Stimulated activated CD4-positive, alpha-beta T cell treated with anti-CD3 and anti-CD28 coated beads, TNF-alpha, amount 100 ng/mL, for 1 hour (primary cell): ENCODE results near the gene DCAF5.
A peak's percentile ranks its signal among the peaks of the same experiment; 100 is the strongest.
"Not testable (repeated sequence)": the region's sequence is repeated elsewhere in the genome, so short reads cannot be mapped to it uniquely, and the experiment has no call there.

Source experiments
- DNase-seq, 3 donors: peaks; one replicate each; pipeline ENCODE4 v3.0.0-alpha.2; 2020; ENCODE audit warnings: low read depth in 3 of 3, low spot score in 1 of 3

DCAF5 gene, protein sequence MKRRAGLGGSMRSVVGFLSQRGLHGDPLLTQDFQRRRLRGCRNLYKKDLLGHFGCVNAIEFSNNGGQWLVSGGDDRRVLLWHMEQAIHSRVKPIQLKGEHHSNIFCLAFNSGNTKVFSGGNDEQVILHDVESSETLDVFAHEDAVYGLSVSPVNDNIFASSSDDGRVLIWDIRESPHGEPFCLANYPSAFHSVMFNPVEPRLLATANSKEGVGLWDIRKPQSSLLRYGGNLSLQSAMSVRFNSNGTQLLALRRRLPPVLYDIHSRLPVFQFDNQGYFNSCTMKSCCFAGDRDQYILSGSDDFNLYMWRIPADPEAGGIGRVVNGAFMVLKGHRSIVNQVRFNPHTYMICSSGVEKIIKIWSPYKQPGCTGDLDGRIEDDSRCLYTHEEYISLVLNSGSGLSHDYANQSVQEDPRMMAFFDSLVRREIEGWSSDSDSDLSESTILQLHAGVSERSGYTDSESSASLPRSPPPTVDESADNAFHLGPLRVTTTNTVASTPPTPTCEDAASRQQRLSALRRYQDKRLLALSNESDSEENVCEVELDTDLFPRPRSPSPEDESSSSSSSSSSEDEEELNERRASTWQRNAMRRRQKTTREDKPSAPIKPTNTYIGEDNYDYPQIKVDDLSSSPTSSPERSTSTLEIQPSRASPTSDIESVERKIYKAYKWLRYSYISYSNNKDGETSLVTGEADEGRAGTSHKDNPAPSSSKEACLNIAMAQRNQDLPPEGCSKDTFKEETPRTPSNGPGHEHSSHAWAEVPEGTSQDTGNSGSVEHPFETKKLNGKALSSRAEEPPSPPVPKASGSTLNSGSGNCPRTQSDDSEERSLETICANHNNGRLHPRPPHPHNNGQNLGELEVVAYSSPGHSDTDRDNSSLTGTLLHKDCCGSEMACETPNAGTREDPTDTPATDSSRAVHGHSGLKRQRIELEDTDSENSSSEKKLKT

DNA sequence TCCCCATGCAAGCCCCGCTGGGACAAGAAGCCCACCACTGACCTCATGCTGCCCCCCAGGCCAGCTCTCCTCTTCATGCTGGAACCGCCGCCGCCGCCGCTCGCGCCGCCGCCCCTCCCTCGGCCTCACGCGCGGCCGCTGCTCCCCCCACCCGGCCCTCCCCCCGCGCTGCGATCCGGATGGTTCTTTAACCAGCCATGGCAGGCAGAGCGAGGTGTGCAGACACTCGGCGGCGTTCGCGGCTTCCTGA lies at the start of gene DCAF5:
Gene DCAF5, minus strand, starts transcription at position 218 of the 250 bp plus-strand sequence. Its CDS starts 141 bp downstream, at position 77.
- peak; percentile 78 to 85 (median 78) for DNase-seq

DNA sequence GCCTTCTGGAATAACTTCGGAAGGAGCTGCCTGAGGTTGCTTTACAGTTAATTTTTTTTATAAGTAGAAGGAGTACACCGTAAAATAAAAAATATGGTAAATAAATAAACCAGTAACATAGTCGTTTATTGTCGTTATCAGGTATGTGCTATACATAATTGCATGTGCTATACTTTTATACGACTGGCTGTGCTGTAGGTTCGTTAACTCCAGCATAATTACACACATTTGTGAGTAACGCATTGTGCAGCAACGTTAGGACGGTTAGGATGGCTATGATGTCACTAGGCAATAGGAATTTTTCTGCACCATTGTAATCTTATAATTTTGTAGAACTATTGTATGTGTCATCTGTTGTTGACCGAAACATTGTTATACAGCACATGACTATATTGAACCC lies 46.9 kb upstream of the DCAF5 start:
- DNase-seq = no peak

DNA sequence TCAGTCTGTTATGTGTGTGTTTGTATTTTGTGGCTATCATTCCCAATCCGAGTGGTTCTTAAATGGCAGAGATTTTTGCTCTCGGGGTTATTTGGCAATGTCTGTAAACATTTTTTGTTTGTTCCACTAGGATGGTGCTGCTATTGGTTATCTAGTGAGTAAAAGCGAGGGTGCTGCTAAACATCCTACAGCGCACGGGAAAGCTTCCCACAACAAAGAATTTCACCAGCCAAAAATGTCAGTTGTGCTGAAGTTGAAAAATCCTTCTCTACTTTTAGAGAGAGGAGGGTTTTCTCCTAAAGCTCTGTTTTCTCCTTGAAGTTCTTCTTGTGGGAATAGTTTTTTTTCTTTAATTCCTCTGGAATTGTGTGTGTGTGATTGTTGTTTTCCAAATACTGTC lies 40.8 kb upstream of the DCAF5 start:
- no peak for DNase-seq

DNA sequence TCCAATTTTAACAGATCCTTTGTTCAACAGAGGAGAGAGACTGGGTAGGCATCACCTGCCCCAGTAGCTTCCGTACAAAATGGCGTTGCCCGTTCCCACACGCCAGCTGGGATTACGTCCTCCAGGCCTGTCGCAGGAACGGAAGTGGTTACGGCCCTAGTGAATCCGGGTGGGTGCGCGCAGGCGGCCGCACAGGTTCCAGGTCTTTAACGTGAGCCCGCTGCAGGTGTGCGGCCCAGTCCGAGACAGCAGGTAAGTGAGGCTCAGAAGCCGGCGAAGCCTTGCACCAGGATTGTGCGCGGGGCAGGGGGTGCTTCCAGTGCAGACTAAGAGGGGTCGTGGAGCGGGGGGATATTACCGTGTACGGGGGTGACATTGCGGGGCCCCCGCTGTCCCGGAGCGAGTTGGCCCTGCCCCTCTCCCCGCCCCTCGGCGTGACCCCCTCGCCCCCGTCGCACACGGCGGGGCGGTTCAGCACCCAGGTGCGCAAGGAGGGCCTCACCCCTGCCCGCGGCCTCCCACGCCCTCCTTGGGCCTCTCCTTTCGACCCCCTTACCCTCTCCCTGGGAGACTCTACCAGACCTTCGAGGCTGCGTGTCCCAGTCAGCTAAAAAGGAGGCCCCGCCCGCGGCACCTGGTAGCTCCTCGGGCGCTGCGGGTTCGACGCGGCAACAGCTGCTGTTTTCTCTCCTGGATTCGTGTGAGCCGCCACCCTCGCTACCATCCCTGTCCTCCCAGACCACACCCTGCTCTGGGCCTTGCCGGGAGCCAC lies 38.6 kb upstream of the DCAF5 start, which contains the start of gene EXD2:
Gene EXD2, plus strand, starts transcription at position 159 of the 772 bp plus-strand sequence. CDS start 17,973 bp downstream, outside the sequence.
- DNase-seq = peak; percentile 45 to 54 (median 46)

DNA sequence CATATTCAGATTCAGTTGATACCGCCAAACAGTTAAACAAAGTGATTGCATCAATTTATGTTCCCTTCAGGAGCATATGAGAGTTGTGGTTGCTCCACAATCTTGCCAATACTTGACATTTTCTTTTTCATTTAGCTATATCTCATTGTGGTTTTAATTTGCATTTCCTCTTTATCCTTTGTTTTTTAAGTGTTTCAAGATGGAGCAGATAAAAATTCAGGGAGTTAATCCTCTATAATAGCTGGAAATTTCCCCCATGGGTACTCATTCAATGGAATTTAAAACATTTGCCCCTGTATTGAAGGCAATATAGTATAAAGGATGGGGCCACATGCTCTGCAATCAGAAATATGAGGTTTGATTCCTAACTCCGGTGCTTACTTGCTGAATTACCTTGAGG lies 37.3 kb upstream of the DCAF5 start:
- DNase-seq = no peak

DNA sequence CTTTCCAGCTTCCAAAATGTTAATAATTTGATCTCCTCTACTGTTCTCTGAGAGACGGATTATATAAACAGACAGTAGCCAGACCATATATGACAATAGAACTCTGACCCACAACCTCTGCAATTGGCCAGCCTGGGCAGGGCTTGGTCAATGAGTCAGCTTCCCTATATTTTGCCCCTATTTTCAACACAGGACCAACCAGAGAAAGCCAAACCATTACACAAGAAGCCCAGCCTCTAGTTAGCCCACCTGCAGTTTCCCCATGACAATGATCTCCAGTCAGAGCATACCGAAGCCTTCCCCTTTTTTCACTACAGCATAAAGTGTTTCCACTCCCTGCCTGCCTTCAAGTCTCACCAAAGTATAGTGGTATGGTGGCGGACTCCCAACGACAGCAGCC lies 30.8 kb upstream of the DCAF5 start:
- no peak for DNase-seq

DNA sequence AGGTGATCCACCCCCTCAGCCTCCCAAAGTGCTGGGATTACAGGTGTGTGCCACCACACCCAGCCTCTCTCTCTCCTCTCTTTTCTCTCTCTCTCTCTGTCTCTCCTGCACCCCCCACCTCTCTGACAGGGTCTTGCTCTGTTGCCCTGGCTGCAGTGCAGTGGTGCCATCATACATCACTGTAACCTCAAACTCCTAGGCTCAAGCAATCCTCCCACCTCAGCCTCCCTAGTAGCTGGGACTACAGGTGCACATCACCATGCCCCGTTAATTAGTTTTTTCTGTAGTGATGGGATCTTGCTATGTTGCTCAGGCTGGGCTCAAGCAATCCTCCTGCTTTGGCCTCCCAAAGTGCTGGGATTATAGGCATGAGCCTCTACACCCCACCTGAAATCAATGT lies 29.7 kb upstream of the DCAF5 start:
- DNase-seq = not testable (repeated sequence)

DNA sequence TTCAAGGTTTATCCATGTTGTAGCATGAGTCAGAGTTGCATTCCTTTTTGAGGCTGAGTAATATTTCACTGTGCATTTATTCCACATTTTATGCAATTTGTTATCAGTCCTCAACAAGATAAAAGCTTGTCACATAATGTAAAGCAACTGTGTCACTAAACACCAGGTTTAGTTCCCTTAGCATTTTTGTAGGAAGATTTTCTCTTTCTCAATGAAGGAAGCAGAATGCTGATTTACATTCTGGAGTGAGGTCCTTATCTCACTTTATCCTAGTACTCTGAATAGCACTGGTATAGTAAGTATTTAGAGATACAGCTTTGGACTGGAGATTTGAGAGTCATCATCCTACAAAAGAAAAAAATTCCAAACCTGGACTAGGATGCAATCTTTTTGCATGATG lies 28.6 kb upstream of the DCAF5 start:
- DNase-seq = no peak

DNA sequence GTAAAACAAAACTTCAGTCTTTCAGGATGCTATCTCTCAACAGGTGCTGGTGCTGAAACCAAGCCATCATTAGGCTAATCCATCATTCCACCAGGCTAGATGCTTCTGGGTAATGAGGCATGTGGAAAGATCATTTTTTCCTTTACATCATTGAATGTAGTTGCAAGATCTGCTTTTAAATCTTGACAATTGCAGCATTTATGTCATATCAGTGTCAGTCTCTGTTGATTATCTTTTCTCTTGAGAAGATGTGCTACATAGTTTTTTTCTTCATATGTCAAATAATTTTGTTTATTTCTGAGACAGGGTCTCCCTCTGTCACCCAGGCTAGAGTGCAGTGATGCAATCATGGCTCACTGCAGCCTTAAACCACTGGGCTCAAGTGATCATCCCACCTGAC lies 22.2 kb upstream of the DCAF5 start:
- no peak for DNase-seq

DNA sequence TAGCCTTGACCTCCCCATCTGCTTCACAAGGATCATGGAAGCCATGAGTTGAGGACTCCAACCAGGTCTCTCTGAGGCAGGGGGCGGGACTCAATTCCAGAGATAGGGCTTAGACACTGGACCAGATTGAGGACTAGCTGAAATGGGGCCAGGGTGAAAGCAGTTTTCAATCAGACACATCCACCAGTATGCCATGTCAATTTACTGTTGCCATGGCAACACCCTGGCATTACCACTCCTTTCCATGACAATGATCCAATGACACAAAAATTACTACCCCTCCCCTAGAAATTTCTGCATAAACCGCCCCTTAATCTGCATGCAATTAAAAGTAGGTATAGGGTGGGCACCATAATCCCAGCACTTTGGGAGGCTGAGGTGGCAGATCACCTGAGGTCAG lies 18.6 kb upstream of the DCAF5 start:
- DNase-seq = no peak

DNA sequence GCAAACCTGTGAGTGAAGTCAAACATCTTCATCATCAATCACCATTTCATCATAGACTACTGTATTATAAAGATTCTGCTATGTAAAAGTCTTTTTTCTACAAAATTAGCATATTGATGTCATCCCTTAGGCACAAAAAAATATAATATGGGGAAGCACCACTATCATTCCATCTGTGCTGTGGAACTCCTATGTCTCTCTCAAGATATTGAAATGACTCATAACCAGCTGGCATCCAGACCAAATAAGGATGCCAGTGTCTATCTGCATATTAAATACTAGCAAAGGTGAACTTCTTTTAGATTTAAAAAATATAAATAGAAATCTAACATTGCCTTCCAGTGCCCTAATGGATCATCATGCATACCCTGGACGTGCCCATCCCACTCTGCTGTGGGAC lies 17.9 kb upstream of the DCAF5 start:
- no peak for DNase-seq

DNA sequence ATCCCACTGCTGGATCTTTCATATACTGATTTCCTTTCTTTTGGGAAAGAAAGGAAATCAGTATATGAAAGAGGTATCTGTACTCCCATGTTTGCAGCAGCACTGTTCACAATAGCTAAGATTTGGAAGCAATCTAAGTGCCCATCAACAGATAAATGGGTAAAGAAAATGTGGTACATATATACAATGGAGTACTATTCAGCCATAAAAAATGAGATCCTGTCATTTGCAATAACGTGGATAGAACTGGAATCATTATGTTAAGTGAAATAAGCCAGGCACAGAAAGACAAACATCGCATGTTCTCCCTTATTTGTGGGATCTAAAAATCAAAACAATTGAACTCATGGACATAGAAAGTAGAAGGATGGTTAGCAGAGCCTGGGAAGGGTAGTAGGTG lies 12.9 kb upstream of the DCAF5 start:
- DNase-seq = not testable (repeated sequence)

DNA sequence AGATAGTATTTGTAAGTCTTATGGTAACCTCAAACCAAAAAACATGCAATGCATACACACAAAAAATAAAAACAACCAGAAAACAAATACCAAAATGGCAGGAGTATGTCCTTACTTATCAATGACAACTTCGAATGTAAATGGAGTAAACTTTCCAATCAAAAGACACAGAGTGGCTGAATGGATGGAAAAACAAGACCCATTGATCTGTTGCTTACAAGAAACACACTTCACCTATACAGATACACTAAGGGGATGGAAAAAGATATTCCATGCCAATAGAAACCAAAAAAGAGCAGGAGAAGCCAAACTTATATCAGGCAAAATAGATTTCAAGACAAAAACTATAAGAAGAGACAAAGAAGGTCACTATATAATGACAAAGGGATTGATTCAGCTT lies 8.7 kb upstream of the DCAF5 start:
- DNase-seq = no peak

DNA sequence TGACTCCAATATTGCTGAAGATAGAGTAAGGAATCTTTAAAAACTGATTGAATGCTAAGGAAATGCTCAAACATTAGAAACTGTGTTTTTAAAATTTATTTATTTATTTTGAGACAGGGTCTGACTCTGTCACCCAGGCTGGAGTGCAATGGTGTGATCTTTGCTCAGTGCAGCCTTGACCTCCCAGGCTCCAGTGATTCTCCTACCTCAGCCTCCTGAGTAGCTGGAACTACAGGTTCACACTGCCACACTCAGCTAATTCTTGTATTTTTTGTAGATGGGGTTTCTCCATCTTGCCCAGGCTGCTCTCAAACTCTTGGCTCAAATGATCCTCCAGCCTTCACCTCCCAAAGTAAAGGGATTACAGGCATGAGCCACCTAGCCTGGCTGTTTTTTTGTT lies 3.3 kb upstream of the DCAF5 start:
- no peak for DNase-seq

DNA sequence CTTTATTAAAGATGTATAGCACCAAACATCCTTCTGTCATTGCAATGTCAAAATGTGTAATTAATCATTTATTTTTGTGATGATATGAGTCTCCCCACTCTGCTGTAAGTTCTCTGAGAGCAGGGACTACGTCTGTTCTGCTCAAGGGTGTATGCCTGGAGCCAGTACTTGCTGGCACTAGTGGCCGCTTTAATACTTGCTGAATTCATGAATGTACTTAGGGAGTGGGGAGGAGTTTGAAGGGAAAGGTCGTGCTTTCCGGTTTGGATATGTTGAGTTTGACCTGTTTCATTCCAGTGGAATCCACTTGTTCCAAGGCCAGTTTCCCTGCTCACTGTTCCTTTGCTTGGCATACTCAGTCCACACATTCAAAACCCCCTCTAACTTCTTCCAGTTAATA lies 1.9 kb upstream of the DCAF5 start:
- no peak for DNase-seq

DNA sequence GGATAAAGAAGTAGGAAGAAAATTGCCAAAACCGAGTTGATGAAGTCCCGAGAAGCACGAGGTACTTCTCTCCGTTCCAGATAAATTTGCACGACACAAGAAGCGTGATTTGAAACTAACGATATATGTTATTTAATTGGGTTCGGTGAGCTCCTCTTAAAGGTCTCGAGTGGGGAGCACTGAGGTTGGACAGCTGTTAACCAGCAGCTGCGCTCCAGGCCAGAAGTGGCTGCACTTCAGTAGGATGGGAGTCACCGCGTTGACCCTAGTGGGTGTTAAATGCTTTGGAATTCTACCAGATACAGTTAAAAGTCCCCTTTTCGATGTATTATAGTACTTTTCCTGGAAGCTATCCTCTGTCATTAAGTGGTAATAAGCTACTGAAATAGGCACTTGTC lies 953 bp upstream of the DCAF5 start:
- no peak for DNase-seq

DNA sequence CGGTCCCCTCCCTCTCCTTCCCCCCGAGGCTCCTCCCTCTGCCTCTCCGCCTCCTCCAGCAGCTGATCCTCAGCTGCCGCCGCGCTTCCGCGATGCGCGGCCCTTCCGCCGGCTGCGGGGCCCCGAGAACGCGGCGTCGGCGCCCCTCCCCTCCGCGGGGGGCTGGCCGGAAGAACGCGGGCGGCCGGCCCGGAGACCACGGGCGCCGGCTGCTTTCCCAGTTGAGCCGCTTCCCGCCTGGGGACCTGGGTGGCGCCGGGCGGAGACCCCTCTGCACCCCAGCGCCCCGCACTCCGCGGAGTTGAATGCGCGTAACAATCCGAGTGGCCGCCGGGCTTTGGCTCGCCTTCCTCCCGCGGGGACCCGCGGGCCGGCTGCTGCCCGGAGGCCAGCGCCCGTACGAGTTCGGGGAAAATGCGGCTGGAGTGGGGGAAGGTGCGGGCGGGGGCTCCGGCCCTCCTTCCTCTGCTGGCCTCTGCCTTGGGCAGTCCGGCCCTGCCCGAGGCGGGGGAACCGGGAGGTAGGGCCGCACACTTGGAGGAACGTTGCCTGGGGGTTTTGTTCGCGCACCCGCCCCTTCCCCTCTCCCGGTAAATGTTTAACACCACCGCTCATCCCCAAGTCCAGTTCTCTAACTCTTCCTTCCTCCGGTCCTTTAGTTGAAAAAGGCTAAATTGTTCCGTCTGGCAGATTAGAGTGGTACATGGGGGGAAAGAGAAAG lies 393 bp upstream of the DCAF5 start:
- DNase-seq = no peak

DNA sequence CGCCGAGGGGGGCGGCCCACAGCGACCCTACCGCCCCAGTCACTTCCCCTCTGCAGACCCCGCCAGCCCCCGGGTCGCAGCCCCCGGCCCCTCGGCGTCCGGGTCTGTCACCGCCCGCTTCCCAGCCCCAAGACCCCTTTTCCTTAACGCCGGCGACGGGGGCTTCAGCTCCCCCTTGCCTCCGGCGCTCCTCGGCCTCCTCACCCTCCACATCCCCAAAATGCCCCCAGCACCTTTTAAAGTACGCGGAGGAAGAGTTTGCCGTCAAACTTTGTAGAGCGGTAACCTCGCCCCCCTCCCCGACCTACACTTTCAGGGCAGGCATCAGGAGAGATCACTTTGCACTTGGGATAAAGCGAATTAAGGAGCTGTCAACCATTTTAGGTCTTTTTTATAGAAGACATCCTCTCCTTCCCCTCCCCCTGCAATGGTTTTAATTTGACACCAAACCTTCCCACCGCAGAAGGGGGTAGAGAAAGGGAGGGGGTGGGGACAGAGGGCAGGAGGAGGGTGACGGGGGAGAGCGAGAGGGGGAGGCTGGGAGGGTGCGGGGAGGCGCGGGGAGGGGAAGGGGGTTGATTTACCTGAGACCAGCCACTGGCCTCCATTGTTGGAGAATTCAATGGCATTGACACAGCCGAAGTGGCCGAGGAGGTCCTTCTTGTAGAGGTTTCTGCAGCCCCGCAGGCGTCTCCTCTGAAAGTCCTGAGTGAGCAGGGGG lies 578 bp downstream of the DCAF5 start:
- DNase-seq = peak in 1 of 3 donors; percentile 27

DNA sequence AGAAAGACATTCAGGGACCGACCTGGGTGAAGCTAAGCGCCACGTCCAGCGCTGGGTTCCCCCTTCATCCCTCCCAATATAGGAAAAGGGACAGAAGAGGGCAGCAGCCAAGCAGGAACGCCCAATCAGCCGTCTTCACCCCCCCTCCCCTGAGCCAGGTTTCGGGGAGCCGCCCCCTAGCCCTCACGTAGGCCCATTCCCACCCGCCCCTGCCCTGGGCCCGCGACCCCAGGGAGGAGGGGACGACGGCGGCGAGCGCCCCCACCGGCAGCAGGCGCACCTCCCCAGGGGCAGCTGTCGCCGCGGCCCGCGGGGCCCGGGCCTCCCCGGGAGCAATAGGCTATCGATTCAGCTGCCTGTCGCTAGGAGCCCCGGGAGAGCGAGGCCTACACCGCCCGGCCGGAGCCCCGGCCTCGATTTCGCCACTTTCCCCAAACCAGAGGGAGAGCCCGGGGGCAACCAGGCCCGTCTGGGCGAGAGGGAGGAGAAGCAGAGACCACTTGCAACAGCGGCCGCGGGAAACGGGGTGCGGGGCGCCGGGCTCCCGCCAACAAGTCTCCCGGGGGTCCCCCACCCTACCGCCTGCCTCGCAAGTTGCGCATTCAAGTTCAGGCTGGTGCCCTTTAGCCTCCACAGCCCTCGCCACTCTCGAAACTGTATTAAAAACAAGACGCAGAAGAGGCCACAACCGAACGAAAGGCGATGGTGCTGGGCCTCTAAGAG lies 1.3 kb downstream of the DCAF5 start:
- peak; percentile 30 to 67 (median 64) for DNase-seq
